Heart left ventricle (tissue), 13 donors: ENCODE measurements around the gene MVB12B.

ENCODE experiments used
- POLR2A ChIP-seq, 2 donors: fragments of 450-650 bp; IDR thresholded peaks; one replicate each; pipeline ENCODE4 v1.6.1; 2017; ENCODE audit warnings: antibody characterized with exemption in 2 of 2, mild to moderate bottlenecking in 2 of 2, moderate library complexity in 2 of 2
- TF ChIP-seq, protein P1 (sequence below), 12 donors: fragments of 200-600 bp; sonication (generic) in 4 of 12; IDR thresholded peaks; one replicate each; pipeline versions ENCODE4 v1.5.0 to v1.8.0; 2018 to 2022; ENCODE audit warnings: antibody characterized with exemption in 12 of 12, mild to moderate bottlenecking in 5 of 12
- donor health status: ischemic (EF 13 %, LVEDD 7.1; RV severe dilation, severe dysfunction).
- donor health status: DM: no; HTN: yes; CAD: no.
- donor health status: DM: no; HTN: no; CAD: no.
- donor health status: ischemic (EF 25% LVEDD 6.9; RV normal size, moderate dysfunction).
- donor health status: ischemic (EF 25% LVEDD 5.7; RV mildly dilated, moderate dysfunction).
- donor health status: ischemic (EF 35%, LVEDD 5.7; RV mildly dilated, moderate dysfunction).
- donor health status: nonischemic (EF 11% LVEDD 7.7; RV severe dilation, severe dysfunction).
- donor health status: DM: yes; HTN: yes; CAD: no.
- donor health status: PGD.
- donor health status: ischemic (EF 29% LVEDD 5.4; RV normal size, mild dysfunction).
- donor health status: nonischemic (EF 23%, LVEDD 6.1; RV moderate dilation, normal function).

DNA sequence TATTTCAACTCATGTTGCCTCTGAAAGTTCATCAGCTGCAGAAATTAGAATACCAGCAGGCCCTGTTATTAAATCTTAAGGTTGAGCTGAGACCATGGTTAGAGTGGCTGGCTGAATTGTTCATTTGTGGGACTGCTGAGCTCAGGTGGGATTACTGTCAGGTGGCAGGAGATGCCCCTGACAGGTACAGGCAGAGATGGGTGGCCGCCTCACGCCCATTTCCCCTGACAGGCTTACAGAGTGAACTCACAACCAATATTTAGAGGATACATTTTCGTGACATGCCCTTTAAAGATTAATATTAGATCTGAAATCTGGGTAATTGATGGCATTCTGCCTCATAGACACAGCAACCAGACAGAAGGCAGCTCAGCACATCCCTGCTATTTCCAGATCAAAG is 136.0 kb downstream of the MVB12B start:
- TF ChIP-seq, protein P1, sequence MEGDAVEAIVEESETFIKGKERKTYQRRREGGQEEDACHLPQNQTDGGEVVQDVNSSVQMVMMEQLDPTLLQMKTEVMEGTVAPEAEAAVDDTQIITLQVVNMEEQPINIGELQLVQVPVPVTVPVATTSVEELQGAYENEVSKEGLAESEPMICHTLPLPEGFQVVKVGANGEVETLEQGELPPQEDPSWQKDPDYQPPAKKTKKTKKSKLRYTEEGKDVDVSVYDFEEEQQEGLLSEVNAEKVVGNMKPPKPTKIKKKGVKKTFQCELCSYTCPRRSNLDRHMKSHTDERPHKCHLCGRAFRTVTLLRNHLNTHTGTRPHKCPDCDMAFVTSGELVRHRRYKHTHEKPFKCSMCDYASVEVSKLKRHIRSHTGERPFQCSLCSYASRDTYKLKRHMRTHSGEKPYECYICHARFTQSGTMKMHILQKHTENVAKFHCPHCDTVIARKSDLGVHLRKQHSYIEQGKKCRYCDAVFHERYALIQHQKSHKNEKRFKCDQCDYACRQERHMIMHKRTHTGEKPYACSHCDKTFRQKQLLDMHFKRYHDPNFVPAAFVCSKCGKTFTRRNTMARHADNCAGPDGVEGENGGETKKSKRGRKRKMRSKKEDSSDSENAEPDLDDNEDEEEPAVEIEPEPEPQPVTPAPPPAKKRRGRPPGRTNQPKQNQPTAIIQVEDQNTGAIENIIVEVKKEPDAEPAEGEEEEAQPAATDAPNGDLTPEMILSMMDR (IDR thresholded peaks at IDR 0.05) = no peak
- TF ChIP-seq POLR2A (IDR thresholded peaks at IDR 0.05) = no peak
